Spinal cord (tissue), 10 donors: ENCODE measurements around the gene DUT. TPM values are rescaled to one million over a fixed set of nuclear protein-coding genes. Genes with fewer than 3 reads are reported as not detected.
"Not testable (repeated sequence)": the region's sequence is repeated elsewhere in the genome, so short reads cannot be mapped to it uniquely, and the experiment has no call there.

ENCODE experiments used
- DNase-seq, 6 donors: peaks; one replicate each; pipeline versions ENCODE4 v3.0.0 to v3.0.0-alpha.2; 2013 to 2015; ENCODE audit warnings: low spot score in 6 of 6, low read depth in 4 of 6
- H3K27ac ChIP-seq: one replicate; pipeline ENCODE4 v1.5.1; 2013; ENCODE audit warnings: low read depth, low read length, control low read depth
- H3K27me3 ChIP-seq: one replicate; pipeline ENCODE4 v1.6.1; 2013; ENCODE audit warnings: low read length; ENCODE audit not compliant: control insufficient read depth, insufficient read depth
- H3K36me3 ChIP-seq: one replicate; pipeline ENCODE4 v1.6.1; 2013; ENCODE audit warnings: low read length; ENCODE audit not compliant: control insufficient read depth, insufficient read depth
- H3K4me1 ChIP-seq: one replicate; pipeline ENCODE4 v1.6.1; 2013; ENCODE audit warnings: low read length; ENCODE audit not compliant: control insufficient read depth, insufficient read depth
- H3K4me3 ChIP-seq: one replicate; pipeline ENCODE4 v1.5.1; 2013; ENCODE audit warnings: low read depth, low read length, control low read depth
- H3K9me3 ChIP-seq: one replicate; pipeline ENCODE4 v1.6.1; 2013; ENCODE audit warnings: low read length; ENCODE audit not compliant: control insufficient read depth, insufficient read depth
- WGBS: methylation state at CpG from one replicate; pipeline ENCODE4 v1.1.5; 2013; ENCODE audit warnings: missing lambda C conversion rate; ENCODE audit not compliant: insufficient coverage; 5-methylcytosine and 5-hydroxymethylcytosine counted together
- polyA plus RNA-seq, 2 donors: library from polyadenylated mRNA; unstranded; fragments of 120-200 nt; gene quantifications; one replicate each; pipeline ENCODE4 v1.2.1, GENCODE V29; 2013; ENCODE audit not compliant: insufficient read length in 2 of 2
- total RNA-seq, 2 donors: library from RNA; depleted of rRNA in 1 of 2; stranded (reverse); fragments of 120-200 nt in 1 of 2; fragments of >200 nt in 1 of 2; gene quantifications; one replicate each; pipeline versions ENCODE4 v1.2.3 to v1.2.4, GENCODE V29; 2013 to 2014
- donor health status: healthy.

DUT gene
- total and polyA plus RNA-seq, 4 donors: 62.7 to 165 (median 145) TPM

GRCh38 chr15:48323294-48323693 lies 7.9 kb upstream of the DUT start:
- H3K4me1 ChIP-seq: no peaks in the 10 kb centered on the region
- H3K27me3 ChIP-seq: no peaks in the 10 kb centered on the region
- no peak overlapping the region for H3K4me3 ChIP-seq
- H3K27ac ChIP-seq: no peak overlapping the region
- 92% methylated on average over 4 of the region's 7 CpGs for WGBS
- no peak for DNase-seq
- no peaks in the 10 kb centered on the region for H3K36me3 ChIP-seq
- H3K9me3 ChIP-seq: no peaks in the 10 kb centered on the region

GRCh38 chr15:48324949-48325348 lies 6.3 kb upstream of the DUT start:
- Histone ChIP-seq H3K36me3 (no peaks in the 10 kb centered on the region), H3K9me3 (no peaks in the 10 kb centered on the region), H3K27me3 (no peaks in the 10 kb centered on the region), H3K27ac (no peak overlapping the region), H3K4me1 (no peaks in the 10 kb centered on the region), H3K4me3 (no peak overlapping the region)
- WGBS: 100% methylated on average over 2 of the region's 5 CpGs
- DNase-seq: no peak

GRCh38 chr15:48325400-48325799 lies 5.8 kb upstream of the DUT start:
- Histone ChIP-seq H3K27ac (no peak overlapping the region), H3K36me3 (no peaks in the 10 kb centered on the region), H3K4me1 (no peaks in the 10 kb centered on the region), H3K4me3 (no peak overlapping the region), H3K27me3 (no peaks in the 10 kb centered on the region), H3K9me3 (no peaks in the 10 kb centered on the region)
- 100% methylated on average over 1 of the region's 5 CpGs for WGBS
- no peak for DNase-seq

GRCh38 chr15:48326180-48326579 lies 5.0 kb upstream of the DUT start:
- H3K36me3 ChIP-seq, H3K4me1 ChIP-seq, H3K9me3 ChIP-seq, H3K27ac ChIP-seq, H3K4me3 ChIP-seq, DNase-seq, H3K27me3 ChIP-seq: not testable (repeated sequence)
- no CpG with 5 or more reads among the region's 6 CpGs for WGBS

GRCh38 chr15:48330105-48330785 lies 984 bp upstream of the DUT start:
- peak in 1 of 6 donors; percentile 5 for DNase-seq
- 0% methylated on average over 1 of the region's 11 CpGs for WGBS
- H3K27ac ChIP-seq: peak overlapping the region; percentile 98
- H3K27me3 ChIP-seq: no peaks in the 10 kb centered on the region
- H3K4me1 ChIP-seq: peaks cover 7% of the 10 kb centered on the region
- peak overlapping the region; percentile 97 for H3K4me3 ChIP-seq
- no peaks in the 10 kb centered on the region for H3K9me3 ChIP-seq
- peaks cover 5% of the 10 kb centered on the region for H3K36me3 ChIP-seq

- no peaks in the 10 kb centered on the region for H3K27me3 ChIP-seq
- peaks cover 7% of the 10 kb centered on the region for H3K4me1 ChIP-seq
- peak overlapping the region; percentile 98 for H3K27ac ChIP-seq
- peak; percentile 36 to 93 (median 62) for DNase-seq
- no peaks in the 10 kb centered on the region for H3K9me3 ChIP-seq
- under 1% methylated on average over 51 of the region's 64 CpGs for WGBS
- H3K4me3 ChIP-seq: peak overlapping the region; percentile 97
- peaks cover 5% of the 10 kb centered on the region for H3K36me3 ChIP-seq
Observed at GRCh38 chr15:48331796-48332641, 790 bp downstream of the DUT start.

GRCh38 chr15:48332642-48333034 lies 1.4 kb downstream of the DUT start:
- peak overlapping the region; percentile 97 for H3K4me3 ChIP-seq
- H3K36me3 ChIP-seq: peaks cover 5% of the 10 kb centered on the region
- peak in 1 of 6 donors; percentile 2 for DNase-seq
- peaks cover 7% of the 10 kb centered on the region for H3K4me1 ChIP-seq
- 24% methylated on average over 2 of the region's 9 CpGs for WGBS
- no peaks in the 10 kb centered on the region for H3K9me3 ChIP-seq
- H3K27ac ChIP-seq: no peak overlapping the region
- no peaks in the 10 kb centered on the region for H3K27me3 ChIP-seq

GRCh38 chr15:48333540-48333939 lies 2.3 kb downstream of the DUT start:
- H3K27ac ChIP-seq: no peak overlapping the region
- no CpG with 5 or more reads among the region's 4 CpGs for WGBS
- peaks cover 7% of the 10 kb centered on the region for H3K4me1 ChIP-seq
- no peak for DNase-seq
- H3K4me3 ChIP-seq: no peak overlapping the region
- no peaks in the 10 kb centered on the region for H3K27me3 ChIP-seq
- peaks cover 5% of the 10 kb centered on the region for H3K36me3 ChIP-seq
- H3K9me3 ChIP-seq: no peaks in the 10 kb centered on the region

- Histone ChIP-seq H3K36me3 (peaks cover 5% of the 10 kb centered on the region), H3K4me3 (no peak overlapping the region), H3K4me1 (peaks cover 7% of the 10 kb centered on the region), H3K9me3 (no peaks in the 10 kb centered on the region), H3K27ac (no peak overlapping the region), H3K27me3 (no peaks in the 10 kb centered on the region)
- WGBS: 100% methylated on average over 1 of the region's 2 CpGs
- DNase-seq: no peak
Observed at GRCh38 chr15:48334260-48334659, 3.0 kb downstream of the DUT start.

GRCh38 chr15:48336940-48337339 lies 5.7 kb downstream of the DUT start:
- Histone ChIP-seq H3K27me3 (no peaks in the 10 kb centered on the region), H3K4me1 (peaks cover 7% of the 10 kb centered on the region), H3K9me3 (no peaks in the 10 kb centered on the region), H3K27ac (no peak overlapping the region), H3K4me3 (no peak overlapping the region), H3K36me3 (peaks cover 5% of the 10 kb centered on the region)
- peak in 2 of 6 donors; percentile 7 to 8 for DNase-seq
- no CpG with 5 or more reads among the region's 2 CpGs for WGBS
